Common myeloid progenitor, CD34-positive (primary cell): ENCODE data around the gene PTPN14.

Experiments
- CTCF ChIA-PET: fragments of 350-600 bp; sonication (Branson Sonifier 250); formaldehyde crosslinking; loops from one replicate; lab custom pipeline; 2021; ENCODE audit warnings: antibody characterized with exemption; lab: Charles Lee
- POLR2A ChIA-PET: fragments of 350-600 bp; sonication (Branson Sonifier 250); formaldehyde crosslinking; loops from one replicate; lab custom pipeline; 2021; ENCODE audit warnings: antibody characterized with exemption; lab: Charles Lee
- DNase-seq, 3 donors: peaks; one replicate each; pipeline versions ENCODE4 v3.0.0 to v3.0.0-alpha.2; 2013
- H3K27ac ChIP-seq, 2 experiments: 1 replicate in 1 of 2; 2 replicates in 1 of 2; pipeline ENCODE4 v1.7.0; 2013; ENCODE audit warnings: inconsistent platforms in 2 of 2, low read length in 2 of 2, mild to moderate bottlenecking in 2 of 2, low read depth in 1 of 2, moderate library complexity in 1 of 2; ENCODE audit not compliant: severe bottlenecking in 2 of 2, insufficient read depth in 1 of 2, poor library complexity in 1 of 2
- H3K27me3 ChIP-seq, 5 experiments: replicated peaks in 2 of 5; 1 replicate in 3 of 5; 2 replicates in 2 of 5; pipeline versions ENCODE4 v1.6.1 to v1.7.0; 2013; ENCODE audit warnings: low read length in 4 of 5, mild to moderate bottlenecking in 2 of 5, moderate library complexity in 2 of 5, inconsistent platforms in 1 of 5; ENCODE audit not compliant: insufficient read depth in 5 of 5, control insufficient read depth in 4 of 5
- H3K36me3 ChIP-seq, 4 experiments: 1 replicate in 2 of 4; 2 replicates in 2 of 4; pipeline versions ENCODE4 v1.6.1 to v1.7.0; 2013; ENCODE audit warnings: low read length in 3 of 4, control low read depth in 1 of 4, mild to moderate bottlenecking in 1 of 4; ENCODE audit not compliant: control insufficient read depth in 4 of 4, insufficient read depth in 4 of 4
- H3K4me1 ChIP-seq, 4 experiments: 1 replicate in 3 of 4; 2 replicates in 1 of 4; pipeline versions ENCODE4 v1.6.1 to v1.7.1; 2013; ENCODE audit warnings: low read length in 3 of 4, mild to moderate bottlenecking in 3 of 4, control low read depth in 1 of 4, inconsistent platforms in 1 of 4, moderate library complexity in 1 of 4; ENCODE audit not compliant: control insufficient read depth in 4 of 4, insufficient read depth in 4 of 4; ENCODE audit errors: control extremely low read depth in 1 of 4
- H3K4me3 ChIP-seq, 7 experiments: 1 replicate in 4 of 7; 2 replicates in 3 of 7; pipeline versions ENCODE4 v1.5.1 to v1.7.0; 2013; ENCODE audit warnings: mild to moderate bottlenecking in 7 of 7, low read length in 6 of 7, moderate library complexity in 6 of 7, inconsistent platforms in 2 of 7, low read depth in 2 of 7, control low read depth in 1 of 7; ENCODE audit not compliant: insufficient read depth in 4 of 7, control insufficient read depth in 1 of 7; ENCODE audit errors: extremely low read depth in 1 of 7
- H3K9me3 ChIP-seq, 5 experiments: 1 replicate in 4 of 5; 2 replicates in 1 of 5; pipeline versions ENCODE4 v1.6.1 to v1.7.1; 2013; ENCODE audit warnings: low read length in 4 of 5, mild to moderate bottlenecking in 2 of 5, inconsistent platforms in 1 of 5, low read depth in 1 of 5, moderate library complexity in 1 of 5; ENCODE audit not compliant: control insufficient read depth in 4 of 5, insufficient read depth in 2 of 5; ENCODE audit errors: control extremely low read depth in 1 of 5
- WGBS: methylation state at CpG from one replicate; pipeline ENCODE4 v1.1.5; 2013; ENCODE audit not compliant: insufficient coverage; 5-methylcytosine and 5-hydroxymethylcytosine counted together

PTPN14 gene

GRCh38 chr1:214464445-214465287, 86.7 kb downstream of the PTPN14 start:
- ChIA-PET POLR2A (no interaction called here), CTCF (interaction anchor here (1.0 kb wide), 3 partner anchors 11 to 77 kb away, joined by 3 to 6 read pairs (median 3); no protein-coding TSS in a partner anchor)
- H3K9me3 ChIP-seq, result no peaks in the 10 kb centered on the region
- H3K36me3 ChIP-seq, result no peaks in the 10 kb centered on the region
- H3K4me1 ChIP-seq, result no peaks in the 10 kb centered on the region
- WGBS, result 93% methylated on average over 27 of the region's 30 CpGs
- no peaks in the 10 kb centered on the region for H3K27me3 ChIP-seq
- H3K4me3 ChIP-seq, result no peak overlapping the region
- no peak for DNase-seq
- no peak overlapping the region for H3K27ac ChIP-seq

- Histone ChIP-seq H3K36me3 (no peaks in the 10 kb centered on the region), H3K27me3 (no peaks in the 10 kb centered on the region), H3K4me1 (no peaks in the 10 kb centered on the region), H3K27ac (no peak overlapping the region), H3K4me3 (no peak overlapping the region), H3K9me3 (no peaks in the 10 kb centered on the region)
- CTCF ChIA-PET, result interaction anchor here (1.0 to 1.1 kb wide), 2 partner anchors 78 to 81 kb away, joined by 3 read pairs; no protein-coding TSS in a partner anchor
- 100% methylated on average over 2 of the region's 2 CpGs for WGBS
- DNase-seq, result no peak
- POLR2A ChIA-PET, result no interaction called here
Observed at GRCh38 chr1:214463596-214463995, 87.8 kb downstream of the PTPN14 start.

DNA sequence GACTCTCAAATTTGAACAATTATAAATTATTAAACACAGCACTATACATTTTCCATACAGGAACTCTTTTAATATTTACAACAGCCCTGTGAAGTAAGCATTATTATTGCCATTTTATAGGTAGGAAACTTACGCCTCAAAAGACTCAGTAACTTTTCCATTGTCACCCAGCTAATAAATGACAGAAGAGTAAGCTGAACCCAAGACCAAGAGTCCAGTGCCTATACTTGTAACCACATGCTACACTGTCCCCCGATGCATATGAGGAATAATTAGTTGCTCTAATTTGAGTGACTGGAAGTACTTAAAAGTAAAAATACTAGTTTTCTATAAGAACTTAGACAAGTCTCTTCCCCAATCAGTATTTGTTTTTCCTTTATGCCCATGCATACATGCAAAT, 88.5 kb downstream of the PTPN14 start:
- ChIA-PET CTCF (interaction anchor here (1.1 kb wide), 1 partner anchor 80 kb away, joined by 3 read pairs; no protein-coding TSS in a partner anchor), POLR2A (no interaction called here)
- no peaks in the 10 kb centered on the region for H3K36me3 ChIP-seq
- no peak for DNase-seq
- no peaks in the 10 kb centered on the region for H3K4me1 ChIP-seq
- H3K4me3 ChIP-seq, result no peak overlapping the region
- H3K27ac ChIP-seq, result no peak overlapping the region
- no peaks in the 10 kb centered on the region for H3K9me3 ChIP-seq
- H3K27me3 ChIP-seq, result no peaks in the 10 kb centered on the region
- WGBS, result no CpG with 5 or more reads among the region's 2 CpGs

- H3K9me3 ChIP-seq, result no peaks in the 10 kb centered on the region
Observed at GRCh38 chr1:214461305-214461704, 90.1 kb downstream of the PTPN14 start.

DNA sequence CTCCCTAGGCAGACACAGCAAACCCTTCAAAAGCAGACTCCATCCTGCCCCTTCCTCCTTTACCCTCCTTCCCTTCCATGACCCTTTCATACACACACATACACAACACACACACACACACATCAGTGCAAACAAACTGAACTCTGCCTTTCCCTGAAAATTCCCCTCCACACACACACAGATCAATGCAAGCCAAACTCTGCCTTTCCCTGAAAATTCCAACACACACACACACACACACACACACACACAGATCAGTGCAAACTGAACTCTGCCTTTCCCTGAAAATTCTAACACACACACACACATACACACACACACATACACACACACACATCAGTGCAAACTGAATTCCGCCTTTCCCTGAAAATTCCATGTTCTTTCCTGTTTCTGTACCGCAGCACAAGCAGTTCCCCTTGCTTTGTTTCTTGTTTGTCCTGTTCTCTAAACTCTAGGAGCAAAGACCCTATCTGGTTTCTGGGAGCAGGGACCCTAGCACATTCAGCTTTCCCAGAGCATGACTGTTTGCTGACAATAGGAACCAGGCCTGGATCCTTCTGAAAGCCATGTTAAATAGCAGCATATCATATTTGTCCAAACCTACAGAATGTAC, 91.0 kb downstream of the PTPN14 start:
- CTCF ChIA-PET, result interaction anchor here (0.6 to 2.3 kb wide), 2 partner anchors 9 to 50 kb away, joined by 5 to 8 read pairs; no protein-coding TSS in a partner anchor
- Histone ChIP-seq H3K9me3 (no peaks in the 10 kb centered on the region), H3K36me3 (no peaks in the 10 kb centered on the region), H3K4me3 (no peak overlapping the region), H3K27ac (no peak overlapping the region), H3K4me1 (peaks cover 0 to 6% (median 3%) of the 10 kb centered on the region in 4 experiments), H3K27me3 (no peaks in the 10 kb centered on the region)
- no peak for DNase-seq
- 50% methylated on average over 2 of the region's 2 CpGs for WGBS
- POLR2A ChIA-PET, result no interaction called here

More at GRCh38 chr1:214461305-214461704, 90.1 kb downstream of the PTPN14 start:
- H3K4me3 ChIP-seq, result no peak overlapping the region
- WGBS, result 100% methylated on average over 1 of the region's 4 CpGs
- H3K27ac ChIP-seq, result no peak overlapping the region
- ChIA-PET CTCF (interaction anchor here (0.7 to 2.3 kb wide), 2 partner anchors 10 to 200 kb away, joined by 3 to 8 read pairs; no protein-coding TSS in a partner anchor), POLR2A (no interaction called here)
- peaks cover 0 to 3% (median 0%) of the 10 kb centered on the region in 4 experiments for H3K4me1 ChIP-seq
- DNase-seq, result no peak
- no peaks in the 10 kb centered on the region for H3K36me3 ChIP-seq
- no peaks in the 10 kb centered on the region for H3K27me3 ChIP-seq

- Histone ChIP-seq H3K4me3 (no peak overlapping the region), H3K4me1 (peaks cover 4 to 11% (median 7%) of the 10 kb centered on the region in 4 experiments), H3K9me3 (no peaks in the 10 kb centered on the region), H3K27me3 (no peaks in the 10 kb centered on the region), H3K36me3 (no peaks in the 10 kb centered on the region), H3K27ac (no peak overlapping the region)
- 100% methylated on average over 2 of the region's 3 CpGs for WGBS
- DNase-seq, result no peak
- ChIA-PET POLR2A (no interaction called here), CTCF (interaction anchor here (0.6 to 2.3 kb wide), 2 partner anchors 8 to 51 kb away, joined by 5 to 8 read pairs; no protein-coding TSS in a partner anchor)
Observed at GRCh38 chr1:214459895-214460294, 91.5 kb downstream of the PTPN14 start.
